HG03460 (cell line): ENCODE data around the gene DCC.

Experiments
- ATAC-seq: cut with Tn5 transposase; IDR thresholded peaks from one replicate; pipeline ENCODE4 v1.9.1; 2021; ENCODE audit not compliant: unreplicated experiment

DCC gene

DNA sequence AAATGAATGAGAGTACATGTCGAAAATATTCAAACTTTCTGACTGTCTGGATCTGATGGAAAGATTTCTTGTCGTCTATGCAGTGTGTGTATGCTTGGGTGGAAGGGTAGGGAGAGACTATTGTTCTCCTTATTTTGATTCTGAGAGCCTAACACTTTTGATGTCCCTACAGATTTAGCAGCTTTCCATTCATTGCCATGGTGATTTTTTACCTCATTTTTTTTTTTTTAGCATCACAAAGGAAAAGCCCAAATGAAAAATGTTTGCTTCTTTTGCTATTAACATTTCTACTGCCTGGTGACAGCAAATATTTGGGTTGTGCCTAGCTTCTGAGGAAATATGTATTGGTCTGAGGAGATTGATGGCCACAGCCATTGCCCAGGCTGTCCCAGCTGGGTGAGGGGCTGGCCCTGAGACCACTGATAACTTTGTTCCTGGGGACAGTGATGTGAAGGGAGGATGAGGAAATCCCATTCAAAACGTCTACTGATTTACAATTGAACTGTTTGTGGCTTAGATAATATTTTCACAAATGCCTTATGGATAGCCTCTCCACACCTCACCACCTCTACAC lies 558.6 kb downstream of the DCC start:
- ATAC-seq = no peak

- ATAC-seq = no peak
These were observed 562.2 kb downstream of the DCC start for GRCh38 chr18:52902188-52902587.

GRCh38 chr18:52903857-52904256 lies 563.9 kb downstream of the DCC start:
- no peak for ATAC-seq

DNA sequence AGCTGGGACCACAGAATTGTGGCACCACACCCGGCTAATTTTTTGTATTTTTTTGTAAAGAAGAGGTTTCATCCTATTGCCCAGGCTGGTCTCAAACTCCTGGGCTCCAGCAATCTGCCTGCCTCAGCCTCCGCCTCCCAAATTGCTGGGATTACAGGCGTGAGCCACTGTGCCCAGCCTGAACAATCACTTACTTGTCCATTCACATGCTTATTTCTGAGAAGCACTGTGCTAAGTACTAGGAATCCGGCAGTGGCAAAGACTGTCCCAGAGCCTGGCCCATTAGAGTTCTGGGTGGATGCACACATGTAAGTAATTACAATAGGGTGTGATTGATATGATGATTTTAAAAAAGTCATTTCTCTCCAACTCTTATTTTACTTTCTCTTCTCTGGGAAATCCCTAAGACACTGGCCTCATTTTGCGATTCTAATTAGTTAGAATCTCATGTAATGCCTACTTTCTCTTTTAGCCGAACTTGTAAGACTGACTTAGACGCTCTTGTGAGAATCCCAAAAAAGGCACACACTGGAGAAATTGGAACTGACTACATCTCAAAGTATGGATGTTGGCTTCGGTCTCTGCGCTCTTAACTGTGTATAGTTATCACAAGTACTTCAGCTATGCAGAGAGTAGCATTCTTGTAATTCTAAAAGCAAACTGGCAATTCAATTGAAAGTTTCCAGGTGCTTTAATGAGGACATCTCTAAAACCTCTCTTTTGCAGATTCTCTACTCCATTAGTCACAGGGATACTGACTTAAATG lies 567.7 kb downstream of the DCC start:
- ATAC-seq = no peak

GRCh38 chr18:52914148-52914547 lies 574.2 kb downstream of the DCC start:
- ATAC-seq = no peak

- ATAC-seq = no peak
These were observed 580.7 kb downstream of the DCC start for GRCh38 chr18:52920665-52921064.

DNA sequence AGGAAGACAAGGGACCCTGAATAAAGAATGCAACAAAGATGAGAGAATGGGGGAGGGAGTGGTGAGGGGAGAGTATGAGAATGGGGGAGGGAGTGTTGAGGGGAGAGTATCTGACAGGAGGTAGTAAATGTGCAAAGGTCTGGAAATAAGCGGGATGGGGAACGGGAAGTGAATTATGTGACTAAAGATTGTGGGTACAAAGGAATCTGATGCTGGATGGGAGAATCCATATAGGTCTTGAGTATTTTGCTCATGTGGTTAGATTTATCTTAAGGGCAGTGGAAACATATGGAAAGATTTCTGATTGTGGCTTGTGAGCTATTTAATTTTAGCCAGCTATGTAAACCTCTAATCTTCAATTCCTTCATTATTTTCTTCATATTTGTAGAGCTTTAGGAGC lies 593.4 kb downstream of the DCC start:
- ATAC-seq = no peak

DNA sequence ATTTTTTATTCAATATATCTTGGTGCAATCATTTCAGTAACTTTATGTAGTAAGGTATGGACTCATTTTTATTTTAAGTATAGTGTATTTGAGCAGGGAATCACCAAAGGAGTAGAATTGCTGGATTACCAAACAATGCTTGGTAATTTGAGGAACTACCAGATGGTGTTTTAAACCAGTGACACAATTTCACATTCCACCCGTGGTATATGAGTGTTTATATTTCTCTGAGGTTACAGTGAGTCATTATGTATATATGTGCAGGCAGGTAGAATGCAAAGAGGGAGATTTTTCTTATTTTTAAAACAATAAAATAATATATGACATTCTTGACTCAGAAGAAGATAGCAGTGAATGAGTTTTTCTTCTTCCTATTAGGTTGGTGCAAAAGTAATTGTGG lies 596.9 kb downstream of the DCC start:
- no peak for ATAC-seq

DNA sequence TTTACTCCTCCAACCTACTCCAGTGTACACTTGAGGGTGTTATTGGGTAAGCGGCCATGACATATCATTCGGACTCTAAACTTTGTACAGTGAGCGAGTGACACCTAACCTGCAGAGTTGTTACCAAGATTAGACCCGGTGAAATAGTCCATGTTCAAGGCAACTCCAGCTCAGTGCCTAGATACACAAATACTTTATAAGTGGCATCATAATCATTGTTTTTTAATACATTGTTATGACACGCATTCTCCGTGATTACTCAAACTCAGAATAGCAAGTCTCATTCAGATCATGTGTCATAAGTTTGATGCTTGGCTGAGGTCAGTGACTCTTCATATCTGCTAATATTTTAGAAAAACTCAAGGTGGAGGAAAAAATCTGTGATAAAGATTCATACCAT lies 597.8 kb downstream of the DCC start:
- ATAC-seq = no peak

GRCh38 chr18:52945552-52945951 lies 605.6 kb downstream of the DCC start:
- no peak for ATAC-seq

- ATAC-seq = no peak
These were observed 609.0 kb downstream of the DCC start for GRCh38 chr18:52948868-52949444.

GRCh38 chr18:52950155-52950554 lies 610.2 kb downstream of the DCC start:
- ATAC-seq = no peak

- ATAC-seq = no peak
These were observed 613.4 kb downstream of the DCC start for GRCh38 chr18:52953387-52953786.

DNA sequence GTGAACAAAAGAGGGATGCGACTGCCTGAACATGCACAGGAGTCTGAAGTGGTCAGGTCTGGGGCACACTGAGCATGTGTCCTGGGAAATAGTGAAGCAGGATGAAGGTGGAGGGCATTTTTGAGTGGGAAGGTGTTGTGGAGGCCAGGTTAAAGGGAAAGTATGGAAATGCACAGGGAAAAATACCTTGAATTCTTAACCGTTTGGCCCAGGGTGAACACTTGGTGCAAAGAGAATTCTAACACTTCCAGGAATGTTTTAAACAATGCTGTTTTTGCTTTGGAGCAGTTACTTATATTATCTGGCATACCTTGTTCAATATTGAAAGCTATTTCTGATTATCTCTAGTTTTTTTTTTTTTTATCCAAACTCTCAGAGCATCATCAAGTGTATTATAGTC lies 623.5 kb downstream of the DCC start:
- no peak for ATAC-seq

- ATAC-seq = no peak
These were observed 630.7 kb downstream of the DCC start for GRCh38 chr18:52970686-52971085.

GRCh38 chr18:52971097-52971496 lies 631.1 kb downstream of the DCC start:
- ATAC-seq = no peak

DNA sequence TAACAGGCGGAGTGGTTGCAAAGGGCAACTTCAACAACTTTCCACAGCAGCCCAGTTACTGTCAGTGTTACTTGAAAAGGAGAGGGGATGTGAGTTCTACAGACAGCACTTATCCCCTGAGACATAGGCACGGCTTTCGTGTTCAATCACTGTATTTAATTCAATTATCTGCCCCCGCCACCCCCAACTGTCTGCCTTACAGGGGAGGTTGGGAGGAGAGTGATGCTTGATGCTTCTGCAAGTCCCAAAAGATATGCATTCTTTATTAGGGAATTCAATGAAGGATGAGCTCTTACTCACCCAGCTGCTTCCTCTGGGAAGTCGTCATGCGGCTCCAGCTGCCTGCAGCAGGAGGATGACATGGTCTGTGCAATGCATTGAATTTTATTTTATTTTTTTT lies 639.9 kb downstream of the DCC start:
- ATAC-seq = no peak

DNA sequence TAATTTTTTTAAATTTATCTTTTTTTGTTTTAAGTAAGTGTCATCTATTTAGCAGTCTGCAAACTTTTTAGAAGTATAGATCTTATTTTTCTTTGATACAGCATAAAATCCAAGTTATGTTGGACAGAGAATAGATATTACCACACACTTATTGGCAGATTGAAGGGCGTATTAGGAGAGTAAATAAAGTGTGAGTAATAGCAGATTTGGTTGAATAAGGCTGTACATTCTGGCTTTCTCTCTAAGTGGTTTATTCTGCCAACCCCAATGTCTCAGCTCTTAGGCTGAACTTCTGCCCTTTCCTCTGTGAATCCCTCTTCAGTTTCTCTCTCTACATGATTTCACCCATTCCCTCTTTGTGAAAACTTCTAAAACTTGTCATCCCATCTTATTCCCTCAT lies 651.2 kb downstream of the DCC start:
- ATAC-seq = no peak

GRCh38 chr18:52992041-52992440 lies 652.0 kb downstream of the DCC start:
- no peak for ATAC-seq

DNA sequence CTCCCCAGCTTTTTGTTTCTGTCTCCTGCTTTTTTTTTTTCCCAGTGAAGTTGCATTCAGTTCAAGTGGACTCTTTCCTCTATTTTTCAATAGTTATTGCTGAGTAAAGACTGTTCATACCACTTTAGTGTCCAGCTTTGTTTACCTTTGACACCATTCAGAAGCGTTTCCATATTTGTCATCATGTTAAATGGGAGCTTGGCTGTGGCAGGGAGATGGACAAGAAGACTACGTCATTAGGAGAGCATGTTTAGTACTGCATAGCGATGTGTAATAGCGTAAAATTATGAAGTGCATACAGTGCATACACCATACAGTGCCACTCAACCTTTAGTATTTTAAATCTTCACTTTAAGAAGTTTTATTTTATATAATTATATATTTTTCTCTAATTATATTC lies 655.9 kb downstream of the DCC start:
- ATAC-seq = no peak

DNA sequence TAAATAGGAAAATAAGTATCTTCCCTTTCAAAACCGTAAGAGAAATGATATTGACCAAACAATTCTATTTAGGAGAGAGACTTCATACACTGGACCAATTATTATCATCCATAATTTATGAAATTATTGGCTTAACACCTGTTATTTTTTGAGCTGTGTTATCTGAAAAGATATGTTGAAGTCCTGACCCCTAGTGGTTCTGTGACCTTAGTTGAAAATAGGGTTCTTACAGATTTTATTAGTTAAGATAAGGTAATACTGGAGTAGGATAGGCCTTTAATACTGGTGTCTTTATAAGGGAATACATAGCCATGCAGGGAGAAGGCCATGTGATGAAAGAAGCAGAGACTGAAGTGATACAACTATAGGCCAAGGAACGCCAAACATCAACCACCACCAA lies 659.6 kb downstream of the DCC start:
- no peak for ATAC-seq

GRCh38 chr18:53004798-53005197 lies 664.8 kb downstream of the DCC start:
- no peak for ATAC-seq

GRCh38 chr18:53018791-53019190 lies 678.8 kb downstream of the DCC start:
- ATAC-seq = no peak
